ENCODE measurements around the gene TMEM44. TPM values are rescaled to one million over a fixed set of nuclear protein-coding genes. Genes with fewer than 3 reads are reported as not detected.
"Not testable (repeated sequence)": the region's sequence is repeated elsewhere in the genome, so short reads cannot be mapped to it uniquely, and the experiment has no call there.

The TMEM44 gene
- total RNA-seq, 1 experiment from 2014 or later = 16.9 TPM

DNA sequence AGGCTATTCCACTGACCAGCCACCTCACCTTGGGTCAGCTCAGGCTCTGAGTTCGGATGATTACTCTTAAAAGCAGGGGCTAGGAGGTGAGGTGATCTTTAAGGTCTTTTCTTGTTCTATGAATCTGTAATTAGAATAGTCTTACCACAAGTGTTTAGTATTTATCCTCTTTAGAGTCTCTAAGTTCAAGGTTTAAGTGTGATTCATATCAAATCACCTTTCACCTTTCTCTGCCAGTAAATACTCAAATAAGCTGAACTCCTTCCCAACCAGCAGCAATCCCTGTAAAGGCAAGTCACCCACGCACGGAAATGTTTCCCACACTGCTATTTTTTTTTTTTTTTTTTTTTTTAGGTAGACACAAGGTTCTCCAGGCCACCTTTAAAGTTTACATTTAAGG, 14.5 kb upstream of the TMEM44 start:
- DNase-seq (ENCODE audit: low read depth) = no peak

DNA sequence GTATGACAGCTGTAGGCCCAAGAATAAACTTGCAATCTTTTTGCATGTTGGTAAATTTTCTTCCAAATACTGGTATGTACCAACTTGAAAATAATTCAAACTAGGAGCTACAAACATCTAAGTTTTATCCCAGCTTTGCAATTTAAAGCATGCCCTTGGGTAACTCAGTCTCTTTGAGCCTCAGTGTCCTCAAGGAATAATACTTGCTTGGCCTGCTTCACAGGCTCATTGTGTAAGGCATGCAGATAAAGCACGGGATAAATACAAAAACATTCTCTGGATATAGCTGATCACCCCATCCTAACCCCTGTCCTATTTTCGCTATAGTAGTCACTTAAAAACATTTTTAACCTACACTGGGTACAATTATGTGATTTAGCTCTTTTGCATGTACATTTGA, 9.6 kb upstream of the TMEM44 start:
- DNase-seq (ENCODE audit: low read depth) = no peak

- no peak for DNase-seq (ENCODE audit: low read depth)
Observed at GRCh38 chr3:194640829-194641228, 7.6 kb upstream of the TMEM44 start.

- no peak for DNase-seq (ENCODE audit: low read depth)
Observed at GRCh38 chr3:194638991-194639605, 5.9 kb upstream of the TMEM44 start.

DNA sequence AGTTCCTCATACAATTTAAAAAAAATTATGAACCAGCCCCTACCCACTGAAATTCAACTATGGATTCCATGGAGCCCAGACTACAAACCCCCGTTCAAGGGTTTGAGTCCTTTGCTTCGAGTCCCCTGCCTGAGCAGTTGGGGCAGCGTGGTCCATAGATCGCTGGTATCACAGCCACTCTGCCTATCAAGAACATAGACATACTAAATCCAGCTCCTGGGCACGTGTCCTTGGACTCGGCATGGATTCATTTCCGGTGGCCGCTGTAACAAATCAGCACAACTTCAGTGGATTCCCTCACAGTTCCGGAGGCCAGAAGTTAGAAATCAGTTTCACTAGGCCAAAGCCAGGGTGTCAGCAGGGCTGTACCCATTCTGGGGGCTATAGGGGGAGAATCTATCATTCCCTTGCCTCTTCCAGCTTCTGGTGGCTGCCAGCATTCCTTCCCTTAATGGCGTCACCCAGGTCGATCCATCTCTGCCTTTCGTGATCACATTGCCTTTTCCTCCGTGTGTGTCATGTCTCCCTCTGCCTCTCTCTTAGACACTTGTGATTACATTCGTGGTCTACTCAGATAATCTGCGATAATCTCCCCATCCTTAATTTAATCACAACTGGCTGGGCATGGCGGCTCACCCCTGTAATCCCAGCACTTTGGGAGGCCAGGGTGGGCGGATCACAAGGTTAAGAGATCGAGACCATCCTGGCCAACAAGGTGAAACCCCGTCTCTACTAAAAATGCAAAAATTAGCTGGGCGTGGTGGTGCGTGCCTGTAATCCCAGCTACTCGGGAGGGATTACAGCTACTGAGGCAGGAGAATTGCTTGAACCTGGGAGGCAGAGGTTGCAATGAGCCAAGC, 4.6 kb upstream of the TMEM44 start:
- no peak for DNase-seq (ENCODE audit: low read depth)

DNA sequence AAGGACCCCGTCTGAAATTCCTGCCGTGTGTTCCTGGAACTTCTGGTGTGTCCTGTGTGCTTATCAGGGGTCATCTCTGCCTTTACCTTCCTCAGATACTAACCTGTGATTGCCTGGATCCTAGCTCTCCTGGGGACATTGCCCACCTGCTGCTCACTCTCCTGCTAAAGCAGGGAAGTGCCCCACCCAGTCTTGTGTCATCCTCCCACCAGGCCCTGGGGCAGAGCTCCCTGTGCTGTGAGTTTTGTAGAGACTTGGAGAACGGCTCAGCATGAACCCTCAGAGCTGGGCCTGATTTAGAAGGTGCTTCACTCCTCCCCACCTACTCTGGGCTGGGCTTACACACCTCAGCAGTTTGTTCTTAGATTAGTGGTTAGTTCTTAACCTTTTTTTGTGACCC, 3.8 kb upstream of the TMEM44 start:
- no peak for DNase-seq (ENCODE audit: low read depth)

- peak; percentile 45 for DNase-seq (ENCODE audit: low read depth)
Observed at GRCh38 chr3:194632809-194633348, 340 bp downstream of the TMEM44 start.

GRCh38 chr3:194632226-194632808, 902 bp downstream of the TMEM44 start:
- no peak for DNase-seq (ENCODE audit: low read depth)

DNA sequence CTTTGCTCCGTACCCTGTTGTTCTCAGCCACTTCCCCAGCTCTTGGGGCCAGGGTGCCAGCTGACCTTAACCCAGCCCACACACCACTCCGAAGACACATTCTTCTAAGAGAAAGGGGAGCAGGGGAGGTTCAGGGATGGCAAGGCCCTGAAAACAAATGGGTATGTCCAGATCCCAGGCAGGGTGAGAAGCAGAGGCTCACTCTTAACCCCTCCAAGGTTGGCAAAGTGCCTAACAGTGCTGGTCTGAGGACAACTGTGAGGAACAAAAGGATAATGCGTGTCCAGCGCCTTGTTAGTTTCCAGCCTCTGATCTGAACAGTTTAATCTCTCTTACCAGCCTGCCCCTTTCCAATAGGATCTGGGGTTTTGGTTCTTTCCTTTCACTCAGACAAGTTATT, 1.5 kb downstream of the TMEM44 start:
- no peak for DNase-seq (ENCODE audit: low read depth)

- not testable (repeated sequence) for DNase-seq (ENCODE audit: low read depth)
Observed at GRCh38 chr3:194630681-194631080, 2.5 kb downstream of the TMEM44 start.

- DNase-seq (ENCODE audit: low read depth) = no peak
Observed at GRCh38 chr3:194624956-194625355, 8.3 kb downstream of the TMEM44 start.

DNA sequence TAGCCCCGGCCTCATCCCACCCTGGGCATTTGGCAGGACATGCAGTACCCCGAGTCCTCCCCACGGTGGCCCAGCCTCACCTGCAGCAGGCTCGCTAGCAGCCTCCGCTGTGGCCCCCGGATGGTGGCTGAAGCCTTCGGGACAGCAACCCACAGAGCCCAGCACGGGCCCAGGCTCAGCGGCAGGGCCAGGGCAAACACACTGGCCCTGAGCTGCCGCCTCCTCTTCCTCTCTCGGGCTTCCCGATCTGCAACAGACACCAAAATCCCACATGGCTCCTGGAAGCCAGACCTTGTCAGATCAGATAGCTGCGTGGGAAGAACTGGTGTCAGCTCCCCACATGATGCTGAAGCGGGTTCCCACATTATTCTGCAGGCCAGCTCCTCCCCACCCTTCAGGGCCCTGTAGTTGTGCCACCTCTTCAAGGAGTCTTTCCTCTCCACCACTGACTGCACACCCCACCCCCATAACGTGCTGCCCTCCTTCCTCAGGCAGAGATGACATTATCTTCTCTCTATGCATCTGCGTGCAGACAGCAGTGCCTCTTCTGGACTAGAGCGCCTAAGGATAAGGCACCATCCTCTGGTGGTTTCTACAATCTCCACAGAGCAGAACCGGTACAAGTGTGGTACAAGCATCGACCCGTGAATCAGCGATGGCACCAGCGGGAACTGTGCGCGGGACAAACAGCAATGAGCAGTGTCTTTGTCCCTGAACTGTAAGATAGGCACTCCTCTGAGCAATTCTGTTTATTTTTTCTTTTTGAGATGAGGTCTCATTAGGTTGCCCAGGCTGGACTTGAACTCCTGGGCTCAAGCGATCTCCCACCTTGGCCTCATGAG, 9.5 kb downstream of the TMEM44 start:
- no peak for DNase-seq (ENCODE audit: low read depth)

GRCh38 chr3:194622621-194623340, 10.4 kb downstream of the TMEM44 start:
- no peak for DNase-seq (ENCODE audit: low read depth)

DNA sequence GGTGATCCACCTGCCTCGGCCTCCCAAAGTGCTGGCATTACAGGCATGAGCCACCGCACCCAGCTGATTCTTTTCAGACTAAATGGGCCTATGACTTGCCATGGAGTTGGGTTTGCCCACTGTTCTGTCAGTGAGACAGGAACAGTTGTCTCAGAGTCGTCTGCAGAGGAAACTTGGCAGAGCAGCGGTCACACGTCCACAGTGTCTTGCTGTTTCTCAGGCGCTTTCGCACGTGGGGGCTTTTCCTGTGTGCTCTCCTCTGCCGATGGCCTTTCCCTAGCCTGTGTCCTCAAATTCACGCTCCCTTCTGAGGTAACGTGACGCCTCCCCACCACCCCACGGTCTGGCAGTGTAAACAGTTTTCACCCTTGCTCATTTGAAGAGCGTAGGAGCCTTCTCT, 11.3 kb downstream of the TMEM44 start:
- DNase-seq (ENCODE audit: low read depth) = no peak

DNA sequence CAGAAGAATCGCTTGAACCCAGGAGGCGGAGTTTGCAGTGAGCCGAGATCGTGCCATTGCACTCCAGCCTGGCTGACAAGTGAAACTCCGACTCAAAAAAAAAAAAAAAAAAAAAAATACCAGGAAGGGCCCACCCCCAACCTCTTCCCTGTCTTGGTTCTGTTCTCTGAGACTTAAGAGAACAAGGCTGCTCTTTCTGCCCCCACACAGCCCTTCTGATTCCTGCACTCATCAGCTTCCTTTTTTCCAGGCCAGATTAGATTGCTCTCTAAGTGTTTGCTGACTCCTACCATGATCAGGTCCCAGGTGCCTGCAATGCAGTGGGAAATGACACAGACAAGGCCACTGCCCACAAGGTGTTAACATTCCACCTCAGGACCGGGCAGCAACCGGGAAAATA, 13.0 kb downstream of the TMEM44 start:
- no peak for DNase-seq (ENCODE audit: low read depth)

GRCh38 chr3:194619741-194620140, 13.5 kb downstream of the TMEM44 start:
- no peak for DNase-seq (ENCODE audit: low read depth)

- DNase-seq (ENCODE audit: low read depth) = no peak
Observed at GRCh38 chr3:194618858-194619608, 14.2 kb downstream of the TMEM44 start.

DNA sequence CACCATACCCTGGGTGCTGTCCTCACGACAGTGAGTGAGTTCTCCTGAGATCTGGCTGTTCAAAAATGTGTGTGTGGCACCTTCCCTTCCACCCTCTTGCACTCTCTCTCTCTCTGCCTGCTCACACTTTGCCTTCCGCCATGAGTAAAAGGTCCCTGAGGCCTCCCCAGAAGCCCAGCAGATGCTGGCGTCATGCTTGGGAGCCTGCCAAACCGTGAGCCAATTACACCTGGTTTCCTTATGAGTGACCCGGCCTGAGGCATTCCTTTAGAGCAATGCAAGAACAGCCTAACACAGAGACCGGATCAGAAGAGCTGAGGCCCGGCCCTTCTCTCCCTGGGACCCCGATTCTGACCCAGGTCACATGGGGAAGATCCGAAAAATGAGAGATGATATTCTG, 15.4 kb downstream of the TMEM44 start:
- no peak for DNase-seq (ENCODE audit: low read depth)

- no peak for DNase-seq (ENCODE audit: low read depth)
Observed at GRCh38 chr3:194617143-194617671, 16.0 kb downstream of the TMEM44 start.

DNA sequence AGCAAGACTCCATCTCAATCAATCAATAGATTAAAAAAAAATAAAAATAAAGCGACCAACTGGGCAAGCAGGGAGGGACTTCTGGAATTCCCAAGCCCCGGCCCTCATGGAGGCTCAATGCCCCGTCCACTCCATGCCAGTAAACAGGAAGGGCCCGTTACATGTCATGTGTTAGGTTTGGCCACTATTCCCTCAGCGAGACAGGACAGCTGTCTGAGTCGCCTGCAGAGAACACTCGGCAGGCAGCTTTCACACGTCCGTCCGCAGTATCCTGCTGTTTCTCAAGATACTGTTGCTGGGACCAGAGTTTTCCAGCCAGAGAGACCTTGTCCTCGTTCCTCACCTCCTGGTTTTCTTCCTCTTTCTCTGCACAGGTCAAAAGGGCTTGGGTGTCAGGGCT, 18.0 kb downstream of the TMEM44 start:
- DNase-seq (ENCODE audit: low read depth) = no peak

Measured in HT1080 (cell line).